Measurements from ENCODE around the gene PARD3. TPM values are rescaled to one million over a fixed set of nuclear protein-coding genes. Genes with fewer than 3 reads are reported as not detected.

PARD3 gene
- total RNA-seq, 1 experiment from 2014 or later = 57.4 TPM

DNA sequence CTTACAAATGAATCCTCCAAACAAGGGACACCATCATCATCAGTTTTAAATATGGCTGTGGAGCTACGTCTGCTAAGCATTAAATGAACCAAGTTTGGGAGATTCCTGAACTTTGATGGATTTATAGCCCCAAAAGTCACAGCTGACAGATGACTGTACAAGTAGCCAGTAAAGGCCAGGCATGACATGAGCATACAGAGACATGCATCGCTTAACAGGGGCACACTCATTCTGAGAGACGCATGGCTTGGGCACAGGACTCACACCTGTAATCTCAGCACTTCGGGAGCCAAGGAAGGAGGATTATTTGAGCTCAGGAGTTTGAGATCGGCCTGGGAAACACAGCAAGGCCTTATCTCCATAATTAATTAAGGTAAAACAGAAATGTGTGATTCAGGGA is 166.2 kb downstream of the PARD3 start:
- POLR2A ChIA-PET (ENCODE audit: unreplicated experiment) = no interaction called here
- no peak for TF ChIP-seq EZH2 (IDR thresholded peaks at IDR 0.05; ENCODE audit: low read depth)
- TF ChIP-seq, protein P1, sequence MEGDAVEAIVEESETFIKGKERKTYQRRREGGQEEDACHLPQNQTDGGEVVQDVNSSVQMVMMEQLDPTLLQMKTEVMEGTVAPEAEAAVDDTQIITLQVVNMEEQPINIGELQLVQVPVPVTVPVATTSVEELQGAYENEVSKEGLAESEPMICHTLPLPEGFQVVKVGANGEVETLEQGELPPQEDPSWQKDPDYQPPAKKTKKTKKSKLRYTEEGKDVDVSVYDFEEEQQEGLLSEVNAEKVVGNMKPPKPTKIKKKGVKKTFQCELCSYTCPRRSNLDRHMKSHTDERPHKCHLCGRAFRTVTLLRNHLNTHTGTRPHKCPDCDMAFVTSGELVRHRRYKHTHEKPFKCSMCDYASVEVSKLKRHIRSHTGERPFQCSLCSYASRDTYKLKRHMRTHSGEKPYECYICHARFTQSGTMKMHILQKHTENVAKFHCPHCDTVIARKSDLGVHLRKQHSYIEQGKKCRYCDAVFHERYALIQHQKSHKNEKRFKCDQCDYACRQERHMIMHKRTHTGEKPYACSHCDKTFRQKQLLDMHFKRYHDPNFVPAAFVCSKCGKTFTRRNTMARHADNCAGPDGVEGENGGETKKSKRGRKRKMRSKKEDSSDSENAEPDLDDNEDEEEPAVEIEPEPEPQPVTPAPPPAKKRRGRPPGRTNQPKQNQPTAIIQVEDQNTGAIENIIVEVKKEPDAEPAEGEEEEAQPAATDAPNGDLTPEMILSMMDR (conservative IDR thresholded peaks at IDR 0.05) = no peak
- intact Hi-C loops (cut with micrococcal nuclease; ENCODE audit: unreplicated experiment) = no loop called here
- no peak overlapping the region for H3K4me2 ChIP-seq
- peaks cover 7% of the 10 kb centered on the region; the same call in 1 of the 2 replicates for H3K4me1 ChIP-seq (replicated peaks; ENCODE audit: insufficient read depth)
- H3K9me2 ChIP-seq (ENCODE audit: insufficient read depth) = no peaks in the 10 kb centered on the region
- H2AFZ ChIP-seq = no peak overlapping the region
- no TSS peak for BruUV-seq (replicated peaks)
- no peak overlapping the region for H3K4me3 ChIP-seq
- peaks cover 30% of the 10 kb centered on the region for H3K79me2 ChIP-seq (ENCODE audit: low read depth)
- no peak for DNase-seq
- H3K36me3 ChIP-seq (ENCODE audit: low read depth) = no peaks in the 10 kb centered on the region
- no peak overlapping the region for H3K27ac ChIP-seq
- no peaks in the 10 kb centered on the region for H3K27me3 ChIP-seq (ENCODE audit: insufficient read depth, low read depth)
- no peaks in the 10 kb centered on the region for H3F3A ChIP-seq (ENCODE audit: insufficient read depth, low read depth)
- CTCF ChIA-PET = no interaction called here
- 0 out of 2 replicates have a peak, but pooled peaks cover 14% of the 10 kb centered on the region for H4K20me1 ChIP-seq (ENCODE audit: insufficient read depth)
- no peaks in the 10 kb centered on the region for H3K9me3 ChIP-seq (ENCODE audit: insufficient read depth, low read depth)

GRCh38 chr10:34647875-34648865 is 166.9 kb downstream of the PARD3 start:
- Histone ChIP-seq H3K4me1 (replicated peaks; ENCODE audit: insufficient read depth) (peaks cover 3% of the 10 kb centered on the region; the same call in 1 of the 2 replicates), H3K79me2 (ENCODE audit: low read depth) (peaks cover 24% of the 10 kb centered on the region), H3K27ac (no peak overlapping the region), H3K9me2 (ENCODE audit: insufficient read depth) (no peaks in the 10 kb centered on the region), H3K4me2 (no peak overlapping the region), H4K20me1 (ENCODE audit: insufficient read depth) (0 out of 2 replicates have a peak, but pooled peaks cover 14% of the 10 kb centered on the region), H3K9me3 (ENCODE audit: insufficient read depth, low read depth) (no peaks in the 10 kb centered on the region), H3K36me3 (ENCODE audit: low read depth) (no peaks in the 10 kb centered on the region), H3K4me3 (no peak overlapping the region), H3K27me3 (ENCODE audit: insufficient read depth, low read depth) (no peaks in the 10 kb centered on the region), H3F3A (ENCODE audit: insufficient read depth, low read depth) (no peaks in the 10 kb centered on the region), H2AFZ (no peak overlapping the region)
- intact Hi-C loops (cut with micrococcal nuclease; ENCODE audit: unreplicated experiment) = no loop called here
- TF ChIP-seq EZH2 (IDR thresholded peaks at IDR 0.05; ENCODE audit: low read depth) = no peak
- TF ChIP-seq, protein P1 (conservative IDR thresholded peaks at IDR 0.05) = no peak
- POLR2A ChIA-PET (ENCODE audit: unreplicated experiment) = no interaction called here
- DNase-seq = no peak
- CTCF ChIA-PET = no interaction called here
- BruUV-seq (replicated peaks) = no TSS peak

DNA sequence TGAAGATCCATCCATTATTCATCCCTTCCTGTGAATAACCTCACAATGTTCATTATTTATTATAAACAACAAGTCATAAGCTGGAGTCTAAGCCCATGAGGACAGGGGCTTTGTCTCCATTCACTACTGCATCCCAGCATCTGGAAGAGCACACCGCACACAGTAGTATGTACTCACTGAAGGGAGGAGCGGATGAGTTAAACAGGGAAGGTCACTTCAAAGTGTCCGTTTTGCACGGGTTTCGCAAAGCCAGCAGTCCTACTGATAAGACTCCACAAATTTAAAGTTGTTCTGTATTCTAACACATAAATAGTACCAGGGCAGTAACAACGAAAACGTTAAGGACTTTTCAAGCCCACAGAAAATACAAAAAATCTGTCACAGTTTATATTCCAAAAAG is 167.9 kb downstream of the PARD3 start:
- H3K9me2 ChIP-seq (ENCODE audit: insufficient read depth) = no peaks in the 10 kb centered on the region
- TF ChIP-seq, protein P1 (conservative IDR thresholded peaks at IDR 0.05) = no peak
- no peak for TF ChIP-seq EZH2 (IDR thresholded peaks at IDR 0.05; ENCODE audit: low read depth)
- ChIA-PET CTCF (no interaction called here), POLR2A (ENCODE audit: unreplicated experiment) (no interaction called here)
- no peak overlapping the region for H3K4me2 ChIP-seq
- H3F3A ChIP-seq (ENCODE audit: insufficient read depth, low read depth) = no peaks in the 10 kb centered on the region
- no peak overlapping the region for H3K4me3 ChIP-seq
- no peak for DNase-seq
- H3K36me3 ChIP-seq (ENCODE audit: low read depth) = no peaks in the 10 kb centered on the region
- BruUV-seq (replicated peaks) = no TSS peak
- H3K4me1 ChIP-seq (replicated peaks; ENCODE audit: insufficient read depth) = no peaks in the 10 kb centered on the region
- H3K27me3 ChIP-seq (ENCODE audit: insufficient read depth, low read depth) = no peaks in the 10 kb centered on the region
- peaks cover 14% of the 10 kb centered on the region; the same call in 1 of the 2 replicates for H3K79me2 ChIP-seq (ENCODE audit: low read depth)
- H3K27ac ChIP-seq = no peak overlapping the region
- intact Hi-C loops (cut with micrococcal nuclease; ENCODE audit: unreplicated experiment) = no loop called here
- no peaks in the 10 kb centered on the region for H3K9me3 ChIP-seq (ENCODE audit: insufficient read depth, low read depth)
- no peak overlapping the region for H2AFZ ChIP-seq
- 0 out of 2 replicates have a peak, but pooled peaks cover 14% of the 10 kb centered on the region for H4K20me1 ChIP-seq (ENCODE audit: insufficient read depth)
